Amniotic epithelial cell (primary cell): ENCODE results near the gene HOXD12.

ENCODE experiments used
- DNase-seq: peaks from one replicate; pipeline ENCODE4 v3.0.0-alpha.2; 2010; ENCODE audit warnings: low read depth

Gene HOXD12

DNA sequence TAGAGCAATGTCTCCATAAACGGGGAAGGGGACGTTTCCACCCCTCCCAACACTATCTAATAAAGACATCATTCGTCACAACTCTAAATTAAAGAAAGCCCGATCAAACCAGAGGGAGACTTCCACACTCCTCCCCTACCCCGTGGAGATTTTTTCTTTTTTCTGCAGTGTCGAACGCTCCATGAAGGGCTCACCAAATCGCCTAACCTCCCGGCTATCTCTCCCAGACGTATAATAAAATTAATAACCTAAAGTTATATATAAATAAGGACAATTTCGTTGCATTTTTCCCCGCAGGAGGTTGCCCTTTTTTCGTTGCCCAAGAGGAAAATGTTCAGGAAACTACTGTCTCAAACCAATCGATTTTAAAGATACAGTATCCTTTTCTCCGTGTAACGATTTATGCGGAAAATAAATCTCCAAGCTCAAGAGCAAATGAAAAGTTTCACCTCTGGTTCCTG lies 18.2 kb upstream of the HOXD12 start:
- no peak for DNase-seq

DNA sequence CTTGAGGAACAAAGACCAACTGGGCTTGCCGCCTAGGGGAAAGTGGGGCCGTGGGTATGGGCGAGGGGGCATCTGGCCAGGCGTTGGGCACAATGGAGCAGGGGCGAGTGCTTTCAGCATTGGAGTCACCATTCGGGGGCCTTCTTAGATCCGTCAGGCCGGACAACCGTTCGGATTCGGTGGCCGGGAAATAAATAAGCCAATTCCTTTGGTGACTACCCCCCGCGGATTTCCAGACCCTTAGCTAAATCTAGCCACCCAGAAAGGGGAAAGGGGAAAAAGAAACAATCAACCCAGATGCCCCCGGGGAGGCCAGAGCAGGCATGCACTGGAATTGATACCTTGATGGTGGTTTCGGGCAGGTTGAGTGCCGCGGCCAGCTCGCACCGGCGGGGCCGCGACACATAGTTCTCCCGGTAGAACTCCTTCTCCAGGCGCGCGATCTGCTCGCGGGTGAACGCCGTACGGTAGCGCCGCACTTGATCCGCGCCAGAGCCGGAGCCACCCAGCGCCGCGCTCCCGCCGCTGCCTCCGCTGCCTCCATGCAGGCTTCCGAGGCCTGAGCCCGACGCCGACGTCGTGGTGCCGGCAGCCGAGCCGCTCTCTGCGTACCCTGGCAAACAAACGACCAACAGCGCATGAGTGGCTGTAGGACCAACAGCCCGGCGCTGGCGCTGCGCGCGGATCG lies 17.6 kb upstream of the HOXD12 start:
- no peak for DNase-seq

DNA sequence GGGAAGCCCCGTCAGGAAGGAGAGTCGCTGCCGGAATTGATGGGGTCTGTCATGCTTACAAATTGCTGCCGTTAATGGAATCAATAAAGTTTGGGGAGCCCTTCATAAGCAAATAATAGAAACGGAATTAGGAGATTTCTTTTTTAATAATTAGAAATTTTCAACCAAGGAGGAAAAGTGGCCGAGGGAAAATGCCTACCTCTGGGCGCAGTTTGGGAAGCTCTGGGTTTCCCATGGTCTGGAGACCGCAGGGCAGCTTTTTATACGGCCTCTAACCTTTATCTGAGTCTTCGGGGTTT lies 17.1 kb upstream of the HOXD12 start:
- DNase-seq, result no peak

DNA sequence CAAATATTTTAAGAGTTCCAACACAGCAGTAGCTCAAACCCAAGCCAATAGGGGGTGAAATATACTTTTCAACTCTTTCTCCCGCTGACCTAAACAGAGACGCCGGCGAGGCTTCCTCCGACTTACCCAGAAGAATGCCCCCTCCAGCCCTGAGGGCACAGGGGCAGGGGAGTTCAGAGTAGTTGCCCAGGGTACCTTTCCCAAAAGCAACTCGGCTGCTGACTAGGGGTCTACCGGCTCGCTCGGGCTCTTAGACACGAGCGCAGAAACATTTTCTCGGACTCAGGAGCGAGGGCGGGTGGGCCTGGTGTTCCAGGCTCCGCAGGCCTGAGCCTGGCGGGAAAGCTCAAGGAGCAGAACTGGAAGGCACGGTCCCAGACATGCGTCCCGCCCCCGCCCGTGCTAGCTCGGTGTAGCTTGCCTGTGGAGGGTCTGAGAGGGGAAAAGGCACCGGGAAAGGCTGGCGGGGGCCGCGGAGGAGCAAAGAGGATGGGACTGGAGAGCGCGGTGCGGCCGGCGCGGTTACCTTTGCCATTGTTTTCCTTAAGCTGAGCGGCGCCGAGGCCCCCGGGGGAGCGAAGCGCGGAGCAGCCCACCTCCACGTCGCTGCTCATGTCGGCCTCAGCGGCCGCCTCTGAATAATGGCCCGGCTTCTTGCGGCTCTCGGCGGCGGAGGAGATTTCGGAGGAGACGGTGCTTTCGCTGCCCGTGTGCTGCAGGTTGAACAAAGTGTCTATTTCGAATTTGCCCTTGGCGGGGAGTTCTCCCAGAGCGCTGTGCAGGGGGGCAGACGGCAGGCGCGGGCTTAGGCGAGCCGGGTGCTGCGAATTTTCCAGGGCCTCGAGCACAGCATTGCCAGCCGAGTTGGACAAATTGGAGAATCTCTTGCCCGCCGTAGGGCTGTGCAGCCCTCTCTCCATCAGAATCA lies 16.5 kb upstream of the HOXD12 start:
- DNase-seq, result no peak

DNA sequence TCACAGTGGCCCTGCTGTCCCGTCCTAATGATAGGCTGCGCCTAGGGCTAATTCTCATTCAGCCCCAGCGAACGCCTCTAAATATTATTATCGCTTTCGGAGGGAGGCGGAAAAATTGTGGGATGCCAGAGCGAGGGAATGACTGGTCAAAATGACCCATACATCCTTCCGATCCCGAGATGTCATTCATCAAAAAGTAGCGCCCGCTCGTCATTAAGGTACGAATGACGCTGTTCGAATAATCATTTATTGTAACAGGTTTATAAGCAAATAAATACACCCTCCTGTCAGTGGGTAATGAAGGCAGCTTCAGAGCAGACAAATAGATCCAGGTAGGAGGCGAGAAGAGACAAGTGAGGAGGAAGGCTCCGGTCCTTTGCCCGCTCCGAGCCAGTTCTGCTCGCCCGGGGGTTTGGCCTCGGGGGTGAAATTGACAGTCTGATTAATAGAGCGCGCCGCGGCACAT lies 15.8 kb upstream of the HOXD12 start, which contains the start of gene EVX2:
Gene EVX2 (minus strand): TSS at position 167 of the 466 bp plus-strand sequence. CDS start 186 bp downstream, outside the sequence.
- no peak for DNase-seq

- DNase-seq, result no peak
Measured at GRCh38 chr2:176084611-176085119, 14.9 kb upstream of the HOXD12 start.

- DNase-seq, result no peak
Measured at GRCh38 chr2:176085120-176085788, 14.3 kb upstream of the HOXD12 start.

- DNase-seq, result peak; percentile 30
Measured at GRCh38 chr2:176085861-176086771, 13.5 kb upstream of the HOXD12 start.

GRCh38 chr2:176087330-176088047 lies 12.1 kb upstream of the HOXD12 start:
- no peak for DNase-seq

GRCh38 chr2:176088048-176088936 lies 11.3 kb upstream of the HOXD12 start:
- DNase-seq, result peak; percentile 14

DNA sequence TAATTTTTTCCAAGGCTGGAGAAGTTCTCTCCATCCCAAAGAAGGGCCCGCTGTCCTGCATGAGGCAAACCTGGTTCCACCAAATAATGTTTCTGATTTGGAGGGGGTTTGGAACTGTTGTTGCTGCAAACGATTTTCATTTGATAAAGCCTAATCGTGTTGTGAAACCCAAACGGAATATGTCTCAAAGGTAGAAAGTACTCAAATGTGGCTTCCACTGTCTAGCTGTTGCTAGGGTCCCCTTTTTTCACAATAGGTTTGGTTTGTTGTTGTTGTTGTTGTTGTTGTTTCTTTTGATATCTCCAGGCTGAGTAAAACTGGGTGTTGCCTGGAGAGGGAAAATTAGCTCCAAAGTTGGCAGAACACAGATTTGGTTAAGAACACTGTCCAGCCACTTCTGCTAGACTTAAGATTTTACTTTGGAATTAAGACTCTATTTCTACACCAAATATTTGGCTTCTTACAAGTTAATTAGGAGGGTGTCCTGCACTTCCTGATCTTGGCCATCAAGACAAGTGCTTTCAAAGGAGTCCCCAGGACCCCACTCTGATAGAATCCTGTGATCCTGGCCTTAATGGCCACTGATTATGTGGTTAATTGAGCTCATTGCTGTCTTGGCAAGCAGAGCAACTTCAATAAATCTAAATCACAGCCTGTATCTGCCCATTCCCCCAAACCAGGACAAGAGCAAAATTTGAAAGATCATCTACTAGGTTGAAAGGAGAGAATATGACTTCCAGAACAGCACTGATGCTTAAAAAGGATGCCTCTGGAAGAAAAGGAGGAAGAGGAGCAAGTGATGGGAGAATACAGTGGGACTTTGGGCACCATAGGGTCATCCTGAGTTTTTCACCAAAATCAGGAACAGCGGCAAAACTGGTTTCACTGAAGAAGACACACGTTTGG lies 10.4 kb upstream of the HOXD12 start:
- DNase-seq, result no peak

DNA sequence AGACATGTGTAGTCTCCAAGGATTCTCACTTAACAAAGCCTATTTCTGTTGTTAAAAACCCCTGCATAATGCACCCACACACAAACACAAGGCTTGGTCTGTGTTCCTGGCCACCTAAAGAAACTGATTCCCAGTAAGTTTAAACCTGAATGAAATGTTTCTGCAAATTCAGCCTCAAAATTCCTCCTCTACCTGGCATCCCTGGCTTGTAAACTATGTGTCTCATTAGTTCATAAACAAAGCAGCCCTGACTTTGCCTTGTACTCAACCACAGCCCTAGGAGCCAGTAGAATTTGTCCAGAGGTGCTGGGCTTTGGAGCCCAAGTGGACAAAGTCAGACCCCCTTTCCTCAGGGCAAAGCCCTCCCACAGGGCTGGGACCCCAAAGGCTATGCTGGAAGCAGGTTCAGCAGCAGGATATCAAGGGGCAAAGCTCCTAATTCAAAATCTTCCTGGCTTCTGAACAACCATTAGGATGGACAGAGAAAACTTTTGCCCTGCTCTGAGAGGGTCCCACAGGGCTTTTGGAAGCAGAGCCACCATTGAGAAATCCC lies 9.7 kb upstream of the HOXD12 start:
- DNase-seq, result no peak

- DNase-seq, result no peak
Measured at GRCh38 chr2:176090862-176091261, 8.7 kb upstream of the HOXD12 start.

DNA sequence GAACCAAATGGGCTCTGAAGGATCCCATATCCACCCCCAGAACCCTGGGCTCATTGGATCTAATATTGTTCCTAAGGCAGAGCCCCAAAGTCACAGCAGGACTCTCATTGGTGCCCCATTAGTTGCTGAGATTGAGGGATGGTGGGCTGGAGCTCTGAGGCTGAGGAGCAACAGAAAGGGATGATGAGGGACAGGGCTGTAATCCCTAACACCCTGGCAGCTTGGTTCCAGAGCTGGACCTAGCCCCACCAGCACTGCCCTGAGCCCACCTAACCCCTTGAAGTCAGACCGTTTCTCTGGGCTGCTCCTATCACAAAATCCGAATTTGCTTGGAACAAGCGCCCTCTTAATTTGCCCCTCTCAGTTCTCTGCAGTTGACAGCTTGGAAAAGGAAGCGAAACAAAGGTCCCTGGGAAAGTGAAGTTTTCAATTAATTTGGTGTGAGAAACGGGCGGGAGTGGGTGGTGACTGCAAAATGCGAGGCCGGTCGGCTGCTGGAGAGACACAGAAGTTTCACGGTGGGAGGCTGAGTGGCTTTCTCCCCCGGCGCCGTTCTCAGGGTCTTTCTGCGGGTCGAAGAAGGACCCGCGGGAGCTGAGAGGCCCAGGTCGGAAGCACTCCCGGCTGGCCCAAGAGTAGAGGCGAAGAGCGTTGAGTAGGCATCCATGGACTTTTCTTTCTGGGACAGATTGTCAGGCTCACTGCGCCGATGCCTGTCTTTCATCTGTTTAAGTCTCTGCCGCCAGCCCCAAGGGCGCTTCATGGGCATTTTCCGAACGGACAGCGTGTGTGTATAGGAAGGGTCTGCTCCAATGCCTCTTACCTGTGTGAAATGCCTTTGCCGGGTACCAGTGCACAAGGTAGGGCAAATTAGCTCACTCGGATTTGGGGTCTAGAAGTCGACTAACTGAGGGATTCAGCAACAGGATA lies 8.0 kb upstream of the HOXD12 start:
- DNase-seq, result no peak

GRCh38 chr2:176092270-176093144 lies 7.1 kb upstream of the HOXD12 start, which contains the start of gene HOXD13:
HOXD13 (plus strand) TSS chr2:176092721; CDS start chr2:176092891, 170 bp downstream.
- DNase-seq, result no peak
